Glomerular endothelial cell (primary cell): ENCODE measurements around the gene ST6GALNAC2. TPM values are rescaled to one million over a fixed set of nuclear protein-coding genes. Genes with fewer than 3 reads are reported as not detected.
"Not testable (repeated sequence)": the region's sequence is repeated elsewhere in the genome, so short reads cannot be mapped to it uniquely, and the experiment has no call there.

ENCODE experiments used
- DNase-seq: peaks from one replicate; pipeline ENCODE4 v3.0.0-alpha.2; 2011; ENCODE audit warnings: low read depth, low spot score; ENCODE audit errors: extremely low read depth
- total RNA-seq: library from RNA; depleted of rRNA; stranded (reverse); fragments of >200 nt; gene quantifications from 2 replicates; pipeline ENCODE4 v1.2.3, GENCODE V29; 2015

The ST6GALNAC2 gene
- total RNA-seq, 1 donor from 2014 or later: 1.8 TPM

GRCh38 chr17:76530095-76530723 lies 55.5 kb downstream of the ST6GALNAC2 start:
- no peak for DNase-seq

GRCh38 chr17:76529224-76530094 lies 56.2 kb downstream of the ST6GALNAC2 start:
- DNase-seq: no peak

GRCh38 chr17:76528528-76529223 lies 57.0 kb downstream of the ST6GALNAC2 start:
- no peak for DNase-seq

- DNase-seq: no peak
Measured at GRCh38 chr17:76528156-76528527, 57.5 kb downstream of the ST6GALNAC2 start.

GRCh38 chr17:76527430-76528111 lies 58.1 kb downstream of the ST6GALNAC2 start:
- DNase-seq: no peak

GRCh38 chr17:76527016-76527415 lies 58.6 kb downstream of the ST6GALNAC2 start:
- not testable (repeated sequence) for DNase-seq

- not testable (repeated sequence) for DNase-seq
Measured at GRCh38 chr17:76525513-76525833, 60.2 kb downstream of the ST6GALNAC2 start.

- no peak for DNase-seq
Measured at GRCh38 chr17:76524598-76525512, 60.8 kb downstream of the ST6GALNAC2 start.

GRCh38 chr17:76523084-76524037 lies 62.3 kb downstream of the ST6GALNAC2 start:
- DNase-seq: no peak

- not testable (repeated sequence) for DNase-seq
Measured at GRCh38 chr17:76521683-76522082, 64.0 kb downstream of the ST6GALNAC2 start.

GRCh38 chr17:76521262-76521661 lies 64.4 kb downstream of the ST6GALNAC2 start:
- no peak for DNase-seq

GRCh38 chr17:76519048-76519966 lies 66.4 kb downstream of the ST6GALNAC2 start:
- DNase-seq: no peak

GRCh38 chr17:76517638-76518038 lies 68.0 kb downstream of the ST6GALNAC2 start:
- no peak for DNase-seq

Other genes with a start within 250 kb of the ST6GALNAC2 start
- gene PRPSAP1, start 231.9 kb downstream of the ST6GALNAC2 start, total RNA-seq: 79.1 and 87.6 TPM in 2 replicates
- gene SPHK1, start 201.3 kb downstream of the ST6GALNAC2 start, total RNA-seq: 121 and 125 TPM in 2 replicates
- gene UBE2O, start 132.7 kb downstream of the ST6GALNAC2 start, total RNA-seq: 21.3 and 33.5 TPM in 2 replicates
- not detected in 2 replicates for gene AANAT, start 118.3 kb downstream of the ST6GALNAC2 start, total RNA-seq
- 77.3 and 132 TPM in 2 replicates for gene RHBDF2, start 84.4 kb downstream of the ST6GALNAC2 start, total RNA-seq
- gene CYGB, start 48.2 kb downstream of the ST6GALNAC2 start, total RNA-seq: 7.0 TPM in 2 replicates
- gene PRCD, start 45.8 kb downstream of the ST6GALNAC2 start, total RNA-seq: 0.58 and 1.8 TPM in 2 replicates
- not detected in 2 replicates for gene ST6GALNAC1, start 57.9 kb upstream of the ST6GALNAC2 start, total RNA-seq
- 208 and 276 TPM in 2 replicates for gene MXRA7, start 125.1 kb upstream of the ST6GALNAC2 start, total RNA-seq
- gene JMJD6, start 140.7 kb upstream of the ST6GALNAC2 start, total RNA-seq: 27.2 and 31.8 TPM in 2 replicates
- gene METTL23, start 141.0 kb upstream of the ST6GALNAC2 start, total RNA-seq: 23.8 and 33.6 TPM in 2 replicates
- gene SRSF2, start 151.5 kb upstream of the ST6GALNAC2 start, total RNA-seq: 219 and 305 TPM in 2 replicates
- gene MFSD11, start 152.3 kb upstream of the ST6GALNAC2 start, total RNA-seq: 31.2 and 35.6 TPM in 2 replicates